Esophagus mucosa (tissue), 1 donor: ENCODE data around the gene GNB1L. TPM values are rescaled to one million over a fixed set of nuclear protein-coding genes. Genes with fewer than 3 reads are reported as not detected.

Source experiments
- total RNA-seq: library from RNA; stranded (reverse); gene quantifications from one replicate; pipeline ENCODE4 v1.2.4, GENCODE V29; 2023
- donor health status: DM: yes; HTN: yes; CAD: no.

Gene GNB1L
- total RNA-seq, 1 donor from 2014 or later, result 3.9 TPM

Other genes starting within 250 kb of the GNB1L start
- gene SEPTIN5, start 140.4 kb downstream of the GNB1L start, total RNA-seq, result 31.3 TPM
- 2.0 TPM for gene GP1BB, start 131.3 kb downstream of the GNB1L start, total RNA-seq
- 1.1 TPM for gene TBX1, start 94.1 kb downstream of the GNB1L start, total RNA-seq
- gene RTL10, start within 50 bp of the GNB1L start, total RNA-seq, result 14.0 TPM
- gene COMT, start 86.9 kb upstream of the GNB1L start, total RNA-seq, result 146 TPM
- 11.7 TPM for gene TXNRD2, start 86.9 kb upstream of the GNB1L start, total RNA-seq
- 3.1 TPM for gene ARVCF, start 161.9 kb upstream of the GNB1L start, total RNA-seq
- 10.6 TPM for gene TANGO2, start 166.2 kb upstream of the GNB1L start, total RNA-seq
- gene DGCR8, start 225.4 kb upstream of the GNB1L start, total RNA-seq, result 16.2 TPM